SIG-M5 (cell line): Measurements from ENCODE around the gene TMEM54.

Experiments
- DNase-seq: peaks from one replicate; lab custom pipeline; 2025; lab: John Stamatoyannopoulos, UW

The TMEM54 gene

DNA sequence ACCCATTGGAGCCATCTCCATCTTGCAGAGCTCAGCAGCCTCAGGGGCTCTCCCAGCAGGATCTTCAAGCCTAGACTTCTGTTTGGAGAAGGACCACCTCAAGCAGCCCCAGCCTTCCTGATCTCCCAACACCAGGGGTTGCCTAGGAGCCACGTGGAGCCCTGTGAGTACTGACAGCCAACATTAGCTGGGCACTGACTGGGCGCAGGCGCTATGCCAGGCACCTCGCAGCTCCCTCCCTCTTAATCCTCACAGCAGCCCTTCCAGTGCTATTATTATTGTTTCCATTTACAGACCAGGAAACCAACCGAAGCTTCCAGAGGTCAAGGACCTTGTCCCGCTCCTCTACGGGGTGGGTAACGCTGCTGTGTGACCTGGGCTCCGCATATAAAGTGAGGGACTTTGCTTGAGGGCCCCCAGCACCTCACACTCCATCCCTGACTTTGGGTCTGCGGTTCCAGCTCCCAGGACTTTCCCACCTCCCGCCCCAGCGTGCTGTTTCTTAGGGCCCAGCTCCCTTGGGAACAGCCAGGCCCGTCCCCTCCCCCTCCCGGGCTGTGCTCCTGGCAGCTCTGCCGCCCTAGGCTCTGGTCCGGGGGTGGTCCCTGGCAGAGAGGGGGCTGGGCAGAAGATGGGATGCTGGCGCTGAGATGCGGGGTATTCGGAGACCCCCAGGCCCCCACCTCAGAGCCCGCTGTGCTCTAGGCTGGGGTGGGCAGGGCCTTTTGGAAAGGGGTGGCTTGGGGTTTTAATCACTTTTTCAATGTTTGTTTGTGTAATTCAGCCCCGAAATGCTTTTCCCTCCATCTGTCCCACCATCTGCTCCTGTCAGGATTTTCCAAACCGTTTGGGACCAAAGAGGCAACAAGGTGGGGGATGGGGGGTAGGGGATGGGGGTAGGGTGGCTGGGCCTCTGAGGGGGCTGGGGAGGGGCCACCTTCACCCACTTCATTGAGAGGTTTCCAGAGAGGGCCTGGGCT, 19.0 kb downstream of the TMEM54 start:
- DNase-seq, result no peak

GRCh38 chr1:32881291-32881690, 19.9 kb downstream of the TMEM54 start:
- DNase-seq, result no peak

DNA sequence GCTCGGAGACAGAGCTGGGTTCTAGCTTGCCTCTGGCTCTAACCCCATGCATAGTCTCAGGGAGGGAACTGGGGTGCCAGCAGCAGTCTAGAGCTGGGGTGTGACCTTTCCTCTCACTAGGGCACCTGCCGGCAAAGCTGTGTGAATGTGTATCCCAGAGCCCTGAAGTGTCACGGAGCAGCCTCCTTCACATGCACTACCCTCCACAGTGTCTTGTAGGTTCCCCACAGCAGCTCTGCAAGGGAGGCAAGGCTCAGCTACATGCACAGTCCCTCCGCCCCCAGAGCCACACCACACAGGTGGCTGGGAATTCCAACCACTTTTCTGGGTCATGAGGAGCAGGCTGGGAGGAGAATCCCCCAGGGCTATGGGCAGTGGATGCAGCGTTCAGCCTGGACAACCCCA, 22.6 kb downstream of the TMEM54 start:
- no peak for DNase-seq

- no peak for DNase-seq
Observed at GRCh38 chr1:32878183-32878582, 23.0 kb downstream of the TMEM54 start.

GRCh38 chr1:32877211-32878110, 23.7 kb downstream of the TMEM54 start:
- no peak for DNase-seq

DNA sequence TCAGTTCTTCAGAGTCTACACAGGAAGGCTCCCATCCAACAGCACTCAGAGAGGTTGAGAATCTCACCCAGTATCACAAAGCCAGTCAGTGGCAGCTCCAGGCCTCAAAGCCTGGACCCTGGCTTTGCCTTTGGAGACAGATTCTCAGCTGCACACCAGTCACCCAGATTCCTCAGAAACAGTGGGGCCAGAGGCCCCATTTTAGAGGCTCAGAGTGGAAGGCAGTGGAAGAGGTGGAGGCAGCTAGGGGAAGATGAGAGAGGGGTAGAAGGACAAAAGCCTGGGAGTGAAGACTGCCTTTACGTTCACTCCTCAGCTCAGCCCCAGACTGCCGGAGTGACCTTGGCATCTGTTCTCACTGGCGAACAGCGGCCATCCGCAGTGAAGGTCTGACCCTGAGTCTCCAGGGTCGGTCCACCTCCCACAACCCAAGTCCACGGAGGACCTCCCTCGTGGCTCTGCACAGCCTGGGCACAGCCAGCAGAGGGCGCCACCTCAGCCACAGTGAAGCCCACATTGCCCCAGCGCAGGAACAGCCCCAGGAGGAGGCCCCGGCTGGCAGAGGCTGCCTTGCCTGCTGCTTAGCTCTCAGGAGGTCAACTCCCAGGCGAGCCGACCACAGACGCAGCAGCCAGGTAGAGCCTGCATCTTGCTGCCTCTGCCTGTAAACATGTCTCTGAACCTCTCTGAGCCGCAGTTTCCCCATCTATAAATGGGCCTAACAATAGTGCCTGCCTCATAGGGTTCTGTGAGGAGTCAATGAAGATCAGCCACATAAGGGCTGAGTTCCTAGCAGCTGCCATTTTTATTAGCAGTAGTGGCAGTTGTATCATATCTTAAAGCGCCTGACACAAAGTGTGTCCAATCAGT, 24.6 kb downstream of the TMEM54 start:
- DNase-seq, result no peak

DNA sequence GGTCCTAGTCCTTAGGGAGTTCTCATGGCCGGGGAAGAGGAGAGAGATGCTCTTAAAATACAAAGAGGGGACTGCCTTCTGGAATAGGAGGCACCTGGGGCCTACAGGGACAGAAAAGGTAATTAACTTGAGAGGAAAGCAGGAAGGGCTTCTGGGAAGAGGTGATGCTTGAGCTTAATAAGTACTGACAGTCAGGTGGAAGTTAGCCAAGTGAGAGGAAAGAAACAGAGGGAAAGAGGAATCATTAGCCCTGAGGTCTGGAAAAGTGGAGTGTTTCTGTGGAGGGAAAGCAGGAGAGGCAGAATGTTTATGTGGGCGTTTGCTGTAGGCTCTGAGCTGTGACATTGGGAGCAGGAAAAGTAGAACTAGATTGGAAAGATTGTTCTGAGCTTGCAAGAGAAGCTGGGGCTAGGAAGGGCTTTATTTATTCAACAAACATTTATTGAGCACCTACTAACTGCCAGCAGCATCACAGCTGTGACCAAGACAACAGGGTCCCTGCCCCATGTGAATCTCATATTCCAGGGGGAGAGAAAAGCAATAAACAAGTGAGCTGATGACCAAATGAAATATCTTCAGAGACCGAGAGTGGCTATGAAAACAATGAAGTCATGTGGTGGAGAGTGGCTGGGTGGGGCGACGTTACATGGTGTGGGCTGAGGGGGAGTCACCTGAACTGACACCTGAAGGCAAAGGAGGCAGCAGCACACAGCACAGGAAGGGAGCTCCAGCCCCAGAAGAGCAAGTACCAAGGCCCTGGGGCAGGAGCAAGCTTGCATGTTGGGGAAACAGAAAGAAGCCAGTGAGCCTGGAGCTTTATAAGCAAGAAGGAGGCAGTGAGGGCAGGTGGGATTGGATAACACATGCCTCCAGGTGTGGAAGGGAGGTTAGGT, 26.1 kb downstream of the TMEM54 start:
- no peak for DNase-seq

DNA sequence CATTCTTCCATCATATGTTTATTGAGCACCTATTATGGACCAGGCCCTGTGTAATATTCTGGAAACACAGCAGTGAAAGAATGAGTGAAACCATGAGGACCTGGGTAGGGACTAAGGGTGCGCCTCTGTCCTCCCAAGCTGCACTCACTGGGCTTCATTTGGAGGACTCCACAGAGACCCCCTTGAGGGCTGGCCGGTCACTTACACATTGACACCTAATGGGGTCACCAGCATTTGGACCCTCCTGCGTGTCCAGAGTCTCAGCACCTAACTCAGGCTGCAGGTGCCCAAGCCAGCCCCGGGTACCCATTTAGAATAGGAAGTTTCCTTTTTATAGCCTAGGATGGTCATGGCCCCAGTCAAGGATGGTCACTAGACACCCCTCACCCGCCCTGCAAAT, 27.7 kb downstream of the TMEM54 start:
- no peak for DNase-seq

DNA sequence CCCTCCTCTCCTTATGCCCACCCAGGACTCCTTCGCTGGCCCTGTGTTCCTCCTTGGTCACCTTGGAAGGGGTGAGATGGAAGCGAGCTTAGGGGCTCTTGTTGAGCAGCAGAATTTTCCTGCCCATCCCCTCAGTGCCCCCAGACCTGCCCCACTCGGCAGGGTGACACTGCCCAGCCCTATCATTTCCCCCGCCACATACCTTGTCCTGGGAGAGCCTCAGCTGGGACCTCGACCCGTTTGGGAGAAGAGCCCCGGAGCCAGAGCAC, 29.1 kb downstream of the TMEM54 start:
- DNase-seq, result no peak

GRCh38 chr1:32871364-32872191, 29.6 kb downstream of the TMEM54 start:
- no peak for DNase-seq

- DNase-seq, result no peak
Observed at GRCh38 chr1:32870615-32871363, 30.4 kb downstream of the TMEM54 start, which contains the start of gene FNDC5. Gene FNDC5, minus strand, starts transcription at chr1:32870912.

- DNase-seq, result no peak
Observed at GRCh38 chr1:32869923-32870614, 31.1 kb downstream of the TMEM54 start.

DNA sequence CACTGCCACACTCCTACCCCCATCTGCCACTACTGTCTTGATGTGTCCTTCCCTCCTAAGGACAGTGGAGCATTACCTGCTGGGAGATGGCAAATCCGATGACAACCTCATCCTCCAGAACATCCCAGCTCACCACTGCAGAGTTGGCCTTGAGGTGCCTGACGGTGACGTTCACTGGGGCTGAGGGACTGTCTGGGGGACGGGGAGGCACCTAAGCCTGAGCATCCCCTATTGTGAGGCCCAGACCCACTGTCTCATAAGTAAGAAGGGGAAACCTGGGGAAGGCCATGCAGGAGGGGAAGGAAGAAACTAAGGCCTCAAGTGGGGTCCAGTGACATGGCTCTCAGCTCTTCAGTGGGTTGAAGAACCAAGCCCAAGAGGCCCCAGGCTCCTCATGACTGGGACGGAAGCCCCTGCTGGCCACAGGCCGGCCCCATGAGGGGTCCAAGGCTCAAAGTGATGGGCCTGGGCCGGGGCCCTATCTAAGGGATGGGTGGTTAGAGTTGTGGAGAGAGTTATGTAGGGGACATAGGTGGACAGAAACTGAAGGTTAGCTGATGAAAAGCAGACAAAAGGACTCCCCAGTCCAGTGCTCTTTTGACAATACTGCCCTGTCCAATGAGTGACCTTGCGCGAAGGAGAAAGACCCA, 32.3 kb downstream of the TMEM54 start:
- DNase-seq, result no peak

DNA sequence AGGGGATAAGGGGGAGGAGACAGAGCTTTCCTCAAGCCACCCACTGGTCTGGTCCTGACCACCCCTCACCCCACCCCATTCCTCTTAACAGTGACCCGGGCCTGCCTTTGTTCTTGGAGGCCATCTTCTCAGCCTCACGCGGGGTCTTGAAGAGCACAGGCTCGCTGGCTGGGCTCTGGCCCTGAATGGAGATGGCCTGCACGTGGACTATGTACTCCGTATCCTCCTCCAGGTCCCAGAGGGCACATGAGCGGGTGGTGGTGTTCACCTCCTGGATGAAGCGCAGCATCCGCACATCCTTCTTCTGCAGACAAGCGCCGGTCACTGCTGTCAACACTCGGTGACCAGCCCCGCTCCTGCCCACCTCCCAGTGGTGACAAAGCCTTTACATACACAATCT, 33.1 kb downstream of the TMEM54 start:
- DNase-seq, result no peak

- no peak for DNase-seq
Observed at GRCh38 chr1:32867671-32868070, 33.5 kb downstream of the TMEM54 start.

- DNase-seq, result no peak
Observed at GRCh38 chr1:32867151-32867550, 34.0 kb downstream of the TMEM54 start.

- no peak for DNase-seq
Observed at GRCh38 chr1:32865639-32866405, 35.4 kb downstream of the TMEM54 start.
